Hindlimb muscle (tissue), 1 donor: Measurements from ENCODE around the gene TFF1. TPM values are rescaled to one million over a fixed set of nuclear protein-coding genes. Genes with fewer than 3 reads are reported as not detected.
"Not testable (repeated sequence)": the region's sequence is repeated elsewhere in the genome, so short reads cannot be mapped to it uniquely, and the experiment has no call there.

Experiments used
- DNase-seq: peaks from one replicate; pipeline ENCODE4 v3.0.0-alpha.2; 2013
- polyA plus RNA-seq: library from polyadenylated mRNA; unstranded; fragments of 120-200 nt; gene quantifications from one replicate; pipeline ENCODE4 v1.2.1, GENCODE V29; 2013; ENCODE audit not compliant: insufficient read length

Gene TFF1
- not detected for polyA plus RNA-seq

- DNase-seq: no peak
Measured at GRCh38 chr21:42366292-42367010, at the start of gene TFF1. Gene TFF1 (minus strand): TSS chr21:42366535. CDS start chr21:42366495, 40 bp downstream.

DNA sequence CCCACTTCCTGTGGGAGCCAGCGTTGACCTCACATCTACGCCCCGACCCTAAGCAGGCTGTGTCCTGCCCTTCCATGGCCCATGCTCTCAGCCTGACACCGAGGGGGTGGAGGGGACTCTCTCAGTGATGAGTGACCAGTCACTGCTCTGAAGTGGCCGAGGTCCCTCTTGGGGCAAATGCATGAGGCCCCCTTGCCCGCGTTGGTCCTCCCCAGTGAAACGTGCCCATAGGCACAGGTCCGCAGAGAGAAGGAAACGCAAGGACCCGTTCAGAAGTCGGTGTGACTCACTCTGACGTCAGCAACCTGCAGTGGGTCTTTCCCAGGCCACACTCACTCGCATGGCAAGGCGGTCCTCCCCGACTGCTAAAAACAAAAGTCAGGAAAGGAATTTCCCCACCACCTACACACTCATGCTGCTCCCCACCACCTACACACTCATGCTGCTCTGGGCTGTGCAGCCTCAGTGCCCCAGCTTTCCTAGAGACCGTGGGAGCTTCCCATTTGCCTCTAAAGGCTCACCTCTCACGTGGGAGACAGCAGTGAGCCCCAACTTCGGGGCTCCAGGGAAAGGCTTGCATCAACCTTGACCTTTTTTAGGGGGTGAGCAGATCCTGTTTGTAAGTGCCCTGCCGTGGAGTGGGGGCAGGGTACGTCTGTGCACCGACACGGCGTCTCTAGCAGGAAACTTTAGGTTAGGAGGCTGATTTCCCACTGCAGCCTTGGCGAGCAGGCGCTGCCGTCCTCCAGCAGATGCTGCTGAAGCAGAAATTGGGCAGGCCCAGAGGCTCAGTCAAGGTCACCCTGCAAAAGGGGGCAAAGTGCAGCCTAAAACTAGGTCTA is 48.8 kb upstream of the TFF1 start:
- no peak for DNase-seq

DNA sequence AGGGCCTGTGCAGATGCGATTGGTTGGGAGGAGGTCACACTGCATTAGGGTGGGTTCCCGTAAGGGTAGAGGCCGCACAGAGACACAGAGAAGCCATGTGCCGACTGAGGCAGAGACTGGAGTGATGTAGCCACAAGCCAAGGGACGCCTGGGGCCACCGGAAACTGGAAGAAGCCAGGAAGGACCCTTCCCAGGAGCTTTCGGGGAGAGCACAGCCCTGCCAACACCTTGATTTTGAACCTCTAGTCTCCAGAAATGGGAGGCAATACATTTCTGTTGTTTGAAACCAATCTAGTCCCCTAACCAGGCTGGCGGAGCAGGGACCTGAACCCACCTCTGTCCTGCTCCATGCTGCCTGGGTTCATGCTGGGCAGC is 48.2 kb upstream of the TFF1 start:
- DNase-seq: no peak

- no peak for DNase-seq
Measured at GRCh38 chr21:42414066-42414465, 47.7 kb upstream of the TFF1 start.

DNA sequence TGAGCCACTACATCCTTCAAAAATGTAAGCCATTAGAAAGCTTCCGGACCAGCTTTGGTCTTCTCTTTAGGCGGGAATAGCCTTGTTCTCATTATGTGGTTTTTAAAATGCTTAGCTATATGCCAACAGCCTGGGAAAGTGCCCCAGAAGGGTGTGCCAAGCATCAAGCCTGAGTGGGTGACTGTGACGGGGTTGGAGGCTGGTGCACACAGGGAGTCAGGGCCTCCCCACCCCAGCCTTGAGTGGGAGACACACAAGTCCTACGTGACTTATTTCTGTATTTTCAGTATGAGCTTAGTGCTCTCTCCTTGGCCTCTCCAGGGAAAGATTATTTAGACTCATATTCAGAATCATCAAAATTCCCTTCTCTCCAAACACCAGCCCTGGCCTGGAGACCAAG is 47.2 kb upstream of the TFF1 start:
- no peak for DNase-seq

GRCh38 chr21:42413093-42413492 is 46.8 kb upstream of the TFF1 start:
- no peak for DNase-seq

DNA sequence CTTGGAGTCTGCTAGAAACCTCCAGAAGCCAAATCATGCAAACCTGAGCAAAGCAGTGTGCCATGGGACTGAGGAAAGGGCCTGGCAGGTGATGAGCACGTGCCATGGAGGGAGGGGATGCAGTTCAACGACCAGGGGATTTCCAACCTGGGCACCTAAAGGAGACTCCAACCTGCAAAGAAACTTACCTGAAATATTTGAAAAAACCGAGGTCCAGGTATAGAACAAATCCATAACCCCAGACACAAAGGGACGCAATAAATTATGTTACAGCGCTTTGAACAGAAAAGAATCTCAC is 46.2 kb upstream of the TFF1 start:
- no peak for DNase-seq

DNA sequence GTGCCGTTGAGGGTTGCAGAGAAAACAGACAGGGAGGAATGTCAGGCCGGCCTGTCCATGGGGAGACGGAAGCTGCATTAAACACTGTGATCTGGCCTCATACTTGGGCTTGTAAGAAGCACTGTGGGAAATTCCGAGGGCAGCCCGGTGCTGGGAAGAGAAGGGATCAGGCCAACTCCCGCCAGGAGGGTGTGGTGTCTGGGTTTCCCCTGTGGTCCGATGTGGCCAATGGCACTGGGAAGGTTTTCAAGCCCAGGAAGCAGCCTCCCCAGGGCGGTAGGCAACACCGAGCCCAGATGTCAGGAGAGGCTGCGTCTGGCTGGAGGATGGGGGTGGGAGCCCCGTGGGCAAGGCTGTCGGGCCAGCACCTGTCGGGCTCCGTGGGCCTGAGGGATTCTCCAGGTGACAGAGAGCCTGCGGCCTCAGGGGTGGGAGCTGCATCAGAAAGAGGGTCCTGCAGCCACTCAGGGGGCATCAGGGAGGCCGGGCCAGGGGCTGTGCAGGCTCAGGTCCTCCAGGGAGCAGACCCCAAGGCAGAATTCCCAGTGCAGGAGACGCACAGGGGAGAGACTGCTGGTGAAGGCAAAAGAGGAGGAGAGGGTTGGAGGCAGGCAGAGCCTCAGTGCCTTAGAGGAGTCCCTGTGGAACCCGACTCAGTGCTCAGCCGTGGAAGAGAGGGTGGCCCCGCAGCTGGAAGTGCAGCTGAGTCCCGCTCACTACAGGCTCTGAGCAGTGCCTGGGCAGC is 45.7 kb upstream of the TFF1 start:
- no peak for DNase-seq

GRCh38 chr21:42411197-42411869 is 45.0 kb upstream of the TFF1 start:
- no peak for DNase-seq

DNA sequence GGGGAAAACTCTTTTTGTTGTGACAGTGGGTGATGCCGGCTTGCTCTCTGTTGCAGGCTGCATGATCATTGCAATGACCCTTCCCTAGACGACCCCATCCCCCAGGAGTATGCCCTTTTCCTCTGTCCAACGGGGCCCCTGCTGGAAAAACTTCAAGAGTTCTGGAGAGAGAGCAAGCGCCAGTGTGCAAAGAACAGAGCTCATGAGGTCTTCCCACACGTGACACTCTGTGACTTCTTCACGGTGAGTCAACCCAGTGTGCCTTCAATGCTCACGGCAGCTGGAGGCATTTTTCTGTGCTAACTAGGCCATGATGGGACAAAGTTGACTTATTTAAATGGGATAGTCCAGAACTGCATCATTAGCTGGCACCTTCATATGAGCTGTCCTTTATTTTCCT is 43.0 kb upstream of the TFF1 start:
- no peak for DNase-seq

DNA sequence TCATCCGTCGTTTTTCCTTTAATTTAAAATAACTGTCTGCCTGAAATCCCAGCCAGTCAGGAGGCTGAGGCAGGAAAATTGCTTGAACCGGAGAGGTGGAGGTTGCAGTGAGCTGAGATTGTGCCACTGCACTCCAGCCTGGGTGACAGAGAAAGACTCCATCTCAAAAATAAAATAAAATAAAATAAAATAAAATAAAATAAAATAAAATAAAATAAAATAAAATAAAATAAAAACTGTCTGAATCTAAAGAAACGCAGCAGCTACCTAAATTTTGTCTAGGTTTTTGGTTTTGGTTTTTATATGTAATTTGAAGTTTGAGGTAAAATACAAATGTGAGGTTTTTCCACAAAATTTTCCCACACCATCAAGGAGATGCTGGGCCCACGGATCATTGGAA is 42.4 kb upstream of the TFF1 start:
- not testable (repeated sequence) for DNase-seq

- no peak for DNase-seq
Measured at GRCh38 chr21:42407476-42407875, 41.1 kb upstream of the TFF1 start.

DNA sequence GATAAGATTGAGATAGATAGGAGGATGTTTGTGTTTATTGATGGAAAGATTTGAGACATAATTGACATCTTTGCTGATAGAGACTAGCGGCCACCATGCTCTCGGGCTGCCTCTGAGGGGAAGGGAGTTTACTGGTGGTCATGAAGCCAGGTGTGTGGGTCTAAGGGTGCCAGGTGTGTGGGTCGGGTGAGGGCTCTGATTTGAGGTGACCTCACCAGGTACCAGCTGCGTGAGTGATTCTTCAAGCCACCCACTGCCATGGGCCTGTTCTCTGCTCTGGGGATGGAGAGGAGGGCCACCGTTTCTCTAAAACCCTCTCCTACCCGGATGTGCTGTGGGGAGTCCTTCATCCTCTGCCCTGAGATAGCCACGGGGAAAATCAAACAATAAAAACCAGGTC is 40.5 kb upstream of the TFF1 start:
- DNase-seq: no peak

DNA sequence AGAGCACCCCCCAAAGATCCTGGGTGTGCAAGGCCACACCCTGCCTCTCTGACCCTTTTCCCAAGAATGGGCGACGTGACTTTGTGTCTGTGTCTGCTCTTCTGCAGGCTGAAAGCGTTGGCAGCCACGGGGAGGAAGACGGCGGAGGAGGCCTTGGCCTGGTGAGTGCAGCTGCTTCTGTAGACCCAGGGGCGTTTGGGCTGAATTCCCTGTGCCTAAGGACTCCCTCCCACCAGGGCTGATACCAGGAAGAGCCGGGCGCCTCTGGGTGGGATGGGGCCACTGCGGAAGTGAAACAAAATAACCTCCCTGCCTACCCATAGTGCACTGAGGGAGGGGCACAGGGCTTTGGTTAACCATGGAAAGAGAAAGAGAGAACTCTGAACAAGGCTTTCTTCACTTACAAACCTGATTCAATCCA is 39.9 kb upstream of the TFF1 start:
- DNase-seq: no peak

GRCh38 chr21:42405064-42406013 is 39.0 kb upstream of the TFF1 start:
- DNase-seq: no peak

DNA sequence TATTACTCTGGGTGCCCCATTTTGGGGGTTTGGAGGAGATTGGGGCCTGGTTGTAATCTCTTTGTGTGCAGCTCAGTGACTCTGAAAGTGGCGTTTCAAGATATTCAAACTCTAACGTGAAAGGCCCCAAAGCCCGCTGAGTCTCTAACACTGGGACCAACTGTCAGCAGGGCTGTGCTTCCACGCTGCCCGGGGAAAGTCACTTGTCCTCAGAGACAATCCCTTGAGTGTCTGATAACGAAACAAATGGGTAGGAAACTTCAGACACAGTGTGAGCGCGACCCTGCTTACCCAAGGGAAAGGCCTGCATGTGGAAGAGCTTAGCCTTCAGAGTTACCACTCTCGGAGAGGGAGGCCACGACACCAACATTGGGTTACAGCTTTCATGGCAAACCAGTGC is 38.2 kb upstream of the TFF1 start:
- DNase-seq: no peak

- DNase-seq: no peak
Measured at GRCh38 chr21:42403611-42404231, 37.4 kb upstream of the TFF1 start, which contains the start of gene UBASH3A. Gene UBASH3A (plus strand): TSS chr21:42403902. CDS start chr21:42403946, 44 bp downstream.

GRCh38 chr21:42401820-42402251 is 35.5 kb upstream of the TFF1 start:
- no peak for DNase-seq

- no peak for DNase-seq
Measured at GRCh38 chr21:42401154-42401553, 34.8 kb upstream of the TFF1 start.

GRCh38 chr21:42400525-42400924 is 34.2 kb upstream of the TFF1 start:
- no peak for DNase-seq

DNA sequence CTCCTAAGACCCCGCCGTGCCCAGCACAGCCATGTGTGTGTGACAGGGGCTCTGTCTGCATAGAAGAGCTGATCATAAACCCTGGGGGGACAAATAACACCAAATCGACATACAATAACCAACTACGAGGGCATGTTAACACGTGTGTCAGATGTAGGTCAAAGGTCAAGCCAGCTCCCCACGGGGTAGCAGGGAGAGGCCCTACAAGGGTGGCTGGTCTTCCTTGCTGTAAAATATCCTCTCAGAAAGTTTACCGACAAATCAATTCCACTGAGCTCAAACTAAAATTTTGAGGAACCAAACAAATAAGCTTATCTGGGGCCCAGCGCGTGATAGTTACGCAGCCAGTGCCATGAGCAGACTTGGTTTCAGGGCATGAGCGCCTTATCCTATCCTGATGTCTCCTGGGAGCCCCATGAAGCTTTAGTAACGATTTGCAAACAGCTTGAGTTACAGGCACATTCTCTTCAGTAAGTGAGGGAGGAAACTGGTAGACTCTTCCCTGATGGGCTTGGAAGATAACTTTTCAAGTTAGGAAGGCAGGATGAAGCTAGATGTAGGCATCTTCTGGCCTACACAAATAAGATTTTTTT is 32.2 kb upstream of the TFF1 start:
- DNase-seq: no peak
